GM06990 (cell line): ENCODE measurements around the gene COL18A1.

Experiments
- DNase-seq: peaks from one replicate; pipeline ENCODE4 v3.0.0-alpha.2; 2011; ENCODE audit not compliant: insufficient read length; ENCODE audit errors: extremely low read depth
- H3K27me3 ChIP-seq: replicated peaks from 2 replicates; pipeline ENCODE4 v1.6.0; 2011; ENCODE audit warnings: low read length; ENCODE audit not compliant: control insufficient read depth, insufficient read depth
- H3K36me3 ChIP-seq: 2 replicates; pipeline ENCODE4 v1.5.1; 2011; ENCODE audit warnings: low read length; ENCODE audit not compliant: control insufficient read depth, insufficient read depth
- H3K4me3 ChIP-seq: replicated peaks from 2 replicates; pipeline ENCODE4 v1.5.1; 2011; ENCODE audit warnings: low read depth, mild to moderate bottlenecking, control low read depth, low read length
- TF ChIP-seq, protein P1 (sequence below): IDR thresholded peaks from 2 replicates; pipeline ENCODE4 v1.5.1; 2011; ENCODE audit warnings: low read length, control low read depth, mild to moderate bottlenecking, inconsistent platforms; ENCODE audit not compliant: insufficient read depth, poor library complexity, severe bottlenecking

The COL18A1 gene

DNA sequence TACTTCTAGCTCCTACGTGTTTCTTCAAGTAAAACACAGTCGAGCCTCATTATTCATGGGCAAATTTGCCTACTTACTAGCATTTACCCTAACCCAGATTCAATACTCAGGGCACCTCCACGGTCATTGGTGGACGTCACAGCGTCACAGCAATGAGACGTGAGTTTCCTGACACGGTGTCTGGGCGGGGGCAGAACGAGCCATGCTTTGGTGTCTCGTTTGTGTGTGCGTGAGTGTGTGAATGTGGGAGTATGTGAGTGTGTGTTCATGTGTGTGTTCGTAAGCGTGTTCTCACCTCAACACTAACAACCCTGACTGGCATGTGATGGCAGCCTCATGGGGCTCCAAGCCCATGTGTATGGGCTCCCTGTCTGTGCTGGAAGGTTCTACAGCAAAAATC lies 17.5 kb upstream of the COL18A1 start:
- DNase-seq: no peak
- Histone ChIP-seq H3K36me3 (no peaks in the 10 kb centered on the region), H3K4me3 (no peak overlapping the region), H3K27me3 (peaks cover 3% of the 10 kb centered on the region)
- TF ChIP-seq, protein P1, sequence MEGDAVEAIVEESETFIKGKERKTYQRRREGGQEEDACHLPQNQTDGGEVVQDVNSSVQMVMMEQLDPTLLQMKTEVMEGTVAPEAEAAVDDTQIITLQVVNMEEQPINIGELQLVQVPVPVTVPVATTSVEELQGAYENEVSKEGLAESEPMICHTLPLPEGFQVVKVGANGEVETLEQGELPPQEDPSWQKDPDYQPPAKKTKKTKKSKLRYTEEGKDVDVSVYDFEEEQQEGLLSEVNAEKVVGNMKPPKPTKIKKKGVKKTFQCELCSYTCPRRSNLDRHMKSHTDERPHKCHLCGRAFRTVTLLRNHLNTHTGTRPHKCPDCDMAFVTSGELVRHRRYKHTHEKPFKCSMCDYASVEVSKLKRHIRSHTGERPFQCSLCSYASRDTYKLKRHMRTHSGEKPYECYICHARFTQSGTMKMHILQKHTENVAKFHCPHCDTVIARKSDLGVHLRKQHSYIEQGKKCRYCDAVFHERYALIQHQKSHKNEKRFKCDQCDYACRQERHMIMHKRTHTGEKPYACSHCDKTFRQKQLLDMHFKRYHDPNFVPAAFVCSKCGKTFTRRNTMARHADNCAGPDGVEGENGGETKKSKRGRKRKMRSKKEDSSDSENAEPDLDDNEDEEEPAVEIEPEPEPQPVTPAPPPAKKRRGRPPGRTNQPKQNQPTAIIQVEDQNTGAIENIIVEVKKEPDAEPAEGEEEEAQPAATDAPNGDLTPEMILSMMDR: no peak

DNA sequence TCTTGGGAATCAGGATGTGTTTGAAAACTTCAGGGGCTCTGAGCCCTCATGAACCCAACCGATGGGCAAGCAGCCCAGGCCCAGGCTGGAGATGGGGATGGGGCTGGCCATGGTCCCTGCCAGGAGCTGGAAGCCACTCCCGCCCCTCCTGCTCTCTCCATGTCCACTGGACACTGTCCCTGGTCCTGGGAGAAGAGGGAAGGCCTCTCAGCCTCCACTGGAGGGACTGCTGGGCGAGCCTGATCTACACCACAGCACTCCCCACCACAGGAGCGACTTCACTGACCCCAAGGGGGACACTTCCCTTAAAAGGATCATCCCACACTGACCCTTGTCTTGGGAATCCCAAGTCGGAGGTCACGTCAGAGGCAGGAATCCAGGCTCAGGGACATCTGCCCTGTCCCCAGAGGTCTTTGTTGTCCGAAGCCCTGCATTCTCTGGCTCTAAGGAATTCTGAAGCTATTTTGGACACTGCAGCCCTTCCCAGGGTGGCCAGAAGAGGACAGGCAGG lies 16.9 kb upstream of the COL18A1 start:
- peaks cover 3% of the 10 kb centered on the region for H3K27me3 ChIP-seq
- DNase-seq: no peak
- H3K4me3 ChIP-seq: no peak overlapping the region
- TF ChIP-seq, protein P1: no peak
- no peaks in the 10 kb centered on the region for H3K36me3 ChIP-seq

DNA sequence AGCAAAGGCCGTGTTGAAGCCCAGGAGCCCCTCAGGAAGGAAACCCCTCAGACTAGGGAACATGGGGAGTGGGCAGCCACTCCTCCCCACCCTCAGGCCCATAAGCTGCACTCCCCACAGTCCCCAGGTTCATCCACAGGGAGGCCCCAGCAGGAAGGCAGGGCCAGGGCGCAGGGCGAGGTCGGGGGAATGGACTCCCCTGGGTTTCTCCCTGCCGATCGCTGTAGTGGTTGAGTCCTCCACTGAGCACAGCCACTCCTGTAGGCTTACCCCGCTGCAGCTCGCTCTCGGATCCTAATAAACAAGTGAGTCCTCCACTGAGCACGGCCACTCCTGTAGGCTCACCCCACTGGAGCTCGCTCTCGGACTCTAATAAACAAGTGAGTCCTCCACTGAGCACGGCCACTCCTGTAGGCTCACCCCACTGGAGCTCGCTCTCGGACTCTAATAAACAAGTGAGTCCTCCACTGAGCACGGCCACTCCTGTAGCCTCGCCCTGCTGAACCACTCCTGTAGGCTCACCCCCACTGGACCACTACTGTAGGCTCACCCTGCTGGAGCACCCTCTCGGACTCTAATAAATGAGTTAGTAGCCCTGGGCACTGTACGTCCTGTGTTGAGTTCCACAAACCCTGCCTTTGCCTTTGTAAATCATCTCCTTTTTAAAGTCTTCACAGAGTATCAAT lies 16.2 kb upstream of the COL18A1 start:
- peaks cover 3% of the 10 kb centered on the region for H3K27me3 ChIP-seq
- no peak for DNase-seq
- TF ChIP-seq, protein P1: no peak

DNA sequence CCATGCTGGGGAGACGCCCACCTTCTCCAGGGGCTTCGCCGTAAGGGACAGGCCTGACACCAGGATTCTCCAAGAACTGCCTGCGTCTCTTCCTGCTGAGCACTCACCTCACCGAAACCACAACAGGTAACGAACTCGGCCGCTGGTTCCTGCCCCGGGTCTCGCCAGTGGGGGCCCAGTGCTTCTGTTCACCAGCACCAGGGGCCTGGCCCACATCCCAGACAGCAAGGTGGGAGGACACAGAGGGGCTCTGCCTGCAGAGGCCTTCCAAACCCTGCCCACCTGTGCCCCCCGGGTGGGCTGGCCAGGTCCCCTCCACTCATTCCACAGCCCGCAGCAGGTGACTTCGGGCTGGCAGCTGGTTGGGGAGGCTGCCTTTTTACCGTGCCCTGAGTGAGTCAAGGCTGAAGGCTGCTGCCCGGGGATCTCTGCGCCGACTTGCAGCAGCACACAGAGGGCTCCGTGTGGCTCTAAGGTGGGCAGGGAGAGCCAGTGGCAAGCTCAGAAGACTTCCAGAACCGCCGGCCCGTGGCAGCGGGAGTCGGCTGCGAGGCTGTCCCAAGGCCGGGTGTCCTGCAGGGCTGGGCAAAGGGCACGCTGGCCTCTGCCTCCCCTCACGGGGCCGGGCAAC lies 14.7 kb upstream of the COL18A1 start:
- H3K27me3 ChIP-seq: peaks cover 3% of the 10 kb centered on the region

More for the DNA sequence above, 16.2 kb upstream of the COL18A1 start:
- H3K36me3 ChIP-seq: no peaks in the 10 kb centered on the region
- H3K4me3 ChIP-seq: no peak overlapping the region

DNA sequence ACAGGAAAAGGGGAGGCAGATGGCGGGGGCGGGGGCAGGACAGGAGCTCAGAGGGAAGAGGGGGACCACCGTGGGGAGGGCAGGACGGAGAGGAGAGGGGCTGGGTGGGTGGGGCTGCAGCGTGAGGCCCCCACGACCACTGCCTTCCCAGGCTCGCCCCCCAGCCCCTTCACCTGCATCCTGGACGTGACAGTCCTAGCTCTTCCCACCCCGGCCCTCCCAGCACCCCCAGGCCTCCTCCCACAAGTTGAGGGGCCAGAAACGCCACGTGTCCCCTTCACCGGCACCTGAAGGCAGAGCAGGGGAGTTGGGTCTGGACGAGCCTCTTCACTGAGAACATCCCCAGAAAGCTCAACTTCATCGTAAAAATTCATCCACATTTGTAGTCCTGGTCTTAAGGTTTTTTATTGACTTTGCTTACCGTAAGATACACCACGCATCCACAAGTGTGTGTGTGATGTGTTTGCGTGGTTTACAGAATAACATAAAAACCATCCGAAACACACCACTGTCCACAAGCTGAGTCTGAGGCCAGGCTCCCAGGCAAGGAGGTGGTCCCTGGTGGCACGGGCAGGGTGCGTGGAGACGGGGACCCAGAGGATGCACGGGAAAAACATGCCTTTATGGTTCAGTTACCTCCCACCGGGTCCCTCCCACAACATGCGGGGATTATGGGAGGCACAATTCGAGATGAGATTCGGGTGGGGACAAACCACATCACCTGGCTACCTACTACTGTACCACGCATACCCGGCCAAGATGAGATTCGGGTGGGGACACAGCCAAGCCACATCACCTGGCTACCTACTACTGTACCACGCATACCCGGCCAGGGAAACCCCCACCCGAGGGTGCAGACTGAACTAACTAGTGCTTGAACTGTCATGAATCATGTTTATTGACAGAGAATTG lies 13.9 kb upstream of the COL18A1 start:
- no peak for DNase-seq
- peaks cover 3% of the 10 kb centered on the region for H3K27me3 ChIP-seq
- TF ChIP-seq, protein P1: no peak
- H3K36me3 ChIP-seq: no peaks in the 10 kb centered on the region
- H3K4me3 ChIP-seq: no peak overlapping the region

More for the DNA sequence above, 14.7 kb upstream of the COL18A1 start:
- TF ChIP-seq, protein P1: no peak
- DNase-seq: no peak
- Histone ChIP-seq H3K36me3 (no peaks in the 10 kb centered on the region), H3K4me3 (no peak overlapping the region)
